WERI-Rb-1 (cell line): ENCODE data around the gene ADGRG1.

Source experiments
- DNase-seq: peaks from one replicate; pipeline ENCODE4 v3.0.0-alpha.2; 2020
- H3K27ac ChIP-seq: fragments of 250-450 bp; sonication (Bioruptor Pico); 2 replicates; pipeline ENCODE4 v1.5.1; 2020; ENCODE audit warnings: mild to moderate bottlenecking, moderate library complexity
- H3K27me3 ChIP-seq: fragments of 250-450 bp; sonication (Bioruptor Pico); 2 replicates; pipeline ENCODE4 v1.5.1; 2021; ENCODE audit warnings: mild to moderate bottlenecking, low read depth, moderate library complexity; ENCODE audit not compliant: insufficient read depth, severe bottlenecking
- H3K36me3 ChIP-seq: fragments of 250-450 bp; sonication (Bioruptor Pico); 2 replicates; pipeline ENCODE4 v1.5.1; 2020; ENCODE audit warnings: mild to moderate bottlenecking, moderate library complexity
- H3K4me3 ChIP-seq: 2 replicates; pipeline ENCODE4 v1.5.1; 2011; ENCODE audit warnings: low read depth, mild to moderate bottlenecking, control low read depth, low read length
- H3K9me3 ChIP-seq: fragments of 250-450 bp; sonication (Bioruptor Pico); 2 replicates; pipeline ENCODE4 v1.5.1; 2021; ENCODE audit warnings: mild to moderate bottlenecking, moderate library complexity; ENCODE audit not compliant: severe bottlenecking
- CTCF ChIP-seq: IDR thresholded peaks from 2 replicates; pipeline ENCODE4 v1.5.1; 2011; ENCODE audit warnings: low read depth, mild to moderate bottlenecking, control low read depth, inconsistent platforms, low read length

ADGRG1 gene

GRCh38 chr16:57616241-57616640 is 12.2 kb upstream of the ADGRG1 start:
- Histone ChIP-seq H3K27ac (no peak overlapping the region), H3K27me3 (no peaks in the 10 kb centered on the region), H3K4me3 (no peak overlapping the region), H3K36me3 (no peaks in the 10 kb centered on the region), H3K9me3 (no peaks in the 10 kb centered on the region)
- no peak for DNase-seq
- no peak for TF ChIP-seq CTCF

DNA sequence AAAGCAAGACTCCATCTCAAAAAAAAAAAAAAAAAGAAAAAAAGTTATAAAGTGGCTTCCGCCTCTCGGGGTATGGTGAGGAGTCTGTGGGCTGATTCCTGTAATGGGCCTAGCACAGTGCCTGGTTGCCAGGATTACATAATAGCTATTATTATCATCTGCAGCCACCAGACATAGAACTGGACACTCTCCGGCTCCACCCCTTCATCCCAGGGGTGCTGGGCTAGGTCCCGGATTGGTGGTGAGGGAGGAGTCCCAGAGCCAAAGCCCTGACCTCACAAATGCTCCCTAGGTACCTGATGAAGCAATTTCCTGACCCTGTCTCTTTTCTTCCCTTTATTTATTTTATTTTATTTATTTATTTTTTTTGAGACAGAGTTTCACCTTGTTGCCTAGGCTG is 11.6 kb upstream of the ADGRG1 start:
- no peaks in the 10 kb centered on the region for H3K27me3 ChIP-seq
- no peak overlapping the region for H3K4me3 ChIP-seq
- DNase-seq: no peak
- H3K36me3 ChIP-seq: no peaks in the 10 kb centered on the region
- H3K9me3 ChIP-seq: no peaks in the 10 kb centered on the region
- TF ChIP-seq CTCF: no peak
- no peak overlapping the region for H3K27ac ChIP-seq

DNA sequence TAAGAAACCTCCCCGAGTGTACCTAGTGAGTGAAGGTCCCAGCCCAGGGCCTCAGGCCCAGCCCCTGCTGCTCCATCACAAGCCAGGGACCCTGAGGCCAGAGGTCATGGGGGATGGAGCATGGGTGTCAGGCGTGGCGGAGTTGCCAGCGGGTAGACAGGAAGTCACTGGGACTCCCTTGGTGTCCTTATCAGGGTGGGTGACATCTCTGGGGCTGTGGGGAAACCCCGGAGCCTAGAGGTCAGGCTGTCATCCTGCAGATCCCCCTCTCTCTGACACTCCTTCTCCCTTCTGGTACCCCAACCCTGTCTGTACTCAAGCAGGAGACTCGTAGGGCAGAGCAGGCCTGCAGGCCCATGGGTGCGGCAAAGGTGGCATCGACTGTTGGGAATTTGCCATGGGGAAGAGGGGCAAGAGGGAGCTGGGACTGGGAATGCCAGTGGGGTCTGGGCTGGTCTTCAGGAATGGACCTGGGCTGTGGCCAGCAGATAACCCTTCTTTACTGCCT is 10.8 kb upstream of the ADGRG1 start:
- no peaks in the 10 kb centered on the region for H3K9me3 ChIP-seq
- no peak for DNase-seq
- H3K27me3 ChIP-seq: no peaks in the 10 kb centered on the region
- no peak overlapping the region for H3K27ac ChIP-seq
- TF ChIP-seq CTCF: no peak
- no peaks in the 10 kb centered on the region for H3K36me3 ChIP-seq
- no peak overlapping the region for H3K4me3 ChIP-seq

GRCh38 chr16:57618296-57619132 is 9.9 kb upstream of the ADGRG1 start:
- H3K36me3 ChIP-seq: no peaks in the 10 kb centered on the region
- H3K27ac ChIP-seq: no peak overlapping the region
- DNase-seq: no peak
- TF ChIP-seq CTCF: no peak
- H3K27me3 ChIP-seq: no peaks in the 10 kb centered on the region
- no peak overlapping the region for H3K4me3 ChIP-seq
- no peaks in the 10 kb centered on the region for H3K9me3 ChIP-seq

DNA sequence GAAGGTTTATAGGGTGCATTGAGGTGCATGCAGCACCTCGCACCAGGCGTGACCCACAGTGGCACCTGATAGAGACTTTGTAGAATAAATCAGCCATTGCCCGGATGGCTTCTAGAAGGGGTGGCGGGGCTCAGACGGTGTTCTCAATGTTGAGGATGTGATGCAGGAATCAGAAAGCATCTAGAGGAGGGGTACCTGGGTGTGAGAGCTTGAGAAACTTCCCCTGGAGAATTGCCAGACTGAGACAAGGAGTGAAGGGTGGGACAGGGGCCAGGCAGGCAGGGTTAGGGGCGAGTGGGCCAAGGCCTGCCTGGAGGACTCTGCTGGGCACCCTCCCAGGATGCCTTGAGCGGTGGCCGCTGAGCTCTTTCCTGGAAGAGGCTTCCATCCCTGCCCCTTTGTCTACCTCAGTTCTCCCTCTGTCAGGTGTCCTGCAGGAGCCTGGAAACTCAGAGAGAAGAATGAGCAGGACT is 9.3 kb upstream of the ADGRG1 start:
- H3K36me3 ChIP-seq: no peaks in the 10 kb centered on the region
- no peak for TF ChIP-seq CTCF
- H3K27ac ChIP-seq: no peak overlapping the region
- no peak for DNase-seq
- H3K4me3 ChIP-seq: no peak overlapping the region
- no peaks in the 10 kb centered on the region for H3K27me3 ChIP-seq
- H3K9me3 ChIP-seq: no peaks in the 10 kb centered on the region
